Activated CD4-positive, alpha-beta memory T cell treated with anti-CD3 and anti-CD28 coated beads for 36 hours (primary cell): ENCODE measurements around the gene CXCR5. TPM values are rescaled to one million over a fixed set of nuclear protein-coding genes. Genes with fewer than 3 reads are reported as not detected.

Experiments used
- CTCF ChIA-PET: fragments of 350-600 bp; sonication (Branson Sonifier 250); formaldehyde crosslinking; loops from one replicate; lab custom pipeline; 2021; ENCODE audit warnings: antibody characterized with exemption, inconsistent platforms; lab: Charles Lee
- POLR2A ChIA-PET: fragments of 350-600 bp; sonication (Branson Sonifier 250); formaldehyde crosslinking; loops from one replicate; lab custom pipeline; 2021; ENCODE audit warnings: antibody characterized with exemption; lab: Charles Lee
- DNase-seq: peaks from one replicate; pipeline ENCODE4 v3.0.0-alpha.2; 2020
- H3K27ac Mint-ChIP-seq: one replicate; pipeline ENCODE4 v1.8.0; 2021; ENCODE audit warnings: mixed read lengths
- H3K27me3 Mint-ChIP-seq: one replicate; pipeline ENCODE4 v1.8.0; 2021; ENCODE audit warnings: mixed read lengths
- H3K36me3 Mint-ChIP-seq: one replicate; pipeline ENCODE4 v1.8.0; 2021; ENCODE audit warnings: mixed read lengths
- H3K4me1 Mint-ChIP-seq: one replicate; pipeline ENCODE4 v1.8.0; 2021; ENCODE audit warnings: low read depth, mixed read lengths
- H3K4me3 Mint-ChIP-seq: one replicate; pipeline ENCODE4 v1.8.0; 2021; ENCODE audit warnings: mild to moderate bottlenecking, mixed read lengths
- H3K9me3 Mint-ChIP-seq: one replicate; pipeline ENCODE4 v1.8.0; 2021; ENCODE audit warnings: mixed read lengths
- intact Hi-C: fragments of 100-400 bp; cut with micrococcal nuclease; formaldehyde crosslinking; loops from one replicate; pipeline ENCODE4 v1.15.1; 2023
- total RNA-seq, 2 experiments: library from RNA; stranded (reverse); gene quantifications; one replicate each; pipeline ENCODE4 v1.2.3, GENCODE V29; 2021

Gene CXCR5
- total RNA-seq, 2 experiments from 2014 or later = 28.0 to 28.3 TPM

DNA sequence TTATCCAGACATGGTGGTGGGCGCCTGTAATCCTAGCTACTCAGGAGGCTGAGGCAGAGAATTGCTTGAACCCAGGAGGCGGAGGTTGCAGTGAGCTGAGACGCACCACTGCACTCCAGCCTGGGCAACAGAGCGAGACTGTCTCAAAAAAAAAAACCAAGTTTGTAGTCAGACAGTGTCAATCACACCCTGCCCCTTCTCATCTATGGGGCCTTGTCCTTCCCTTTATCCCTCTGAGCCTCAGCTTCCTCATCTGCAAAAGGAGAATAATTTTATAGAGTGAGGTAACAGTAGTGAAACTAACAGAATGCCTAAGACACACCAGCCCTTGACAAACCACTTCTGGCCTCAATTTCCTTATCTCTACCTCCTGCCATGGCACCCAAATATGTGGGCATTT, 31.3 kb downstream of the CXCR5 start:
- no peak for DNase-seq

DNA sequence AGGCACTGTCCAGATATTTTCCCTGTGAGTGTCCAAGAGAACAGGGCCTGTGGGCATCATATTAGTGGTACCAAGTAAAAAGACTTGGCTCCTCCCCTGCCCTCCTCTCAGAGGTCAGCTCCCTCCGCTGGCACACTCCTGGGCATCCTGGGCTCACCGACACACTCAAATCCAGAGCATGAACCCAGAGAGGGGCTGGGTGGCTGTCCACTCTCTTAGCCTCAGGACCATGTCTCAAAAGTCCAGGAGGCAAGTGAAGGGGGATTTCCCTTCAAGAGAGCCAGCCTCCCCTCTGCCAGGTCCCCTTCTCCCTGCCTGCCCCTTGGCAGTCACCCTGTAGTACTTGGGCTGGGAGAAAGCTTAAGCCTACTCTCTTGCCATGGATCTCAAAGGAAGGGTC, 31.7 kb downstream of the CXCR5 start:
- ChIA-PET POLR2A (interaction anchor here (1.9 to 6.4 kb wide), 3 partner anchors 7 to 125 kb away, joined by 6 to 56 read pairs (median 43); partner anchors contain the start of genes BCL9L and DDX6), CTCF (interaction anchor here (0.8 to 15.0 kb wide), 2 partner anchors 15 to 124 kb away, joined by 3 to 311 read pairs; partner anchors contain the start of genes BCL9L and DDX6)
- H3K4me3 Mint-ChIP-seq = no peak overlapping the region
- DNase-seq = no peak
- H3K9me3 Mint-ChIP-seq = no peaks in the 10 kb centered on the region
- intact Hi-C loops = no loop called here
- peaks cover 4% of the 10 kb centered on the region for H3K36me3 Mint-ChIP-seq
- H3K4me1 Mint-ChIP-seq = peaks cover 92% of the 10 kb centered on the region
- H3K27ac Mint-ChIP-seq = peak overlapping the region; percentile 100
- H3K27me3 Mint-ChIP-seq = no peaks in the 10 kb centered on the region

More for the DNA sequence above, 31.3 kb downstream of the CXCR5 start:
- no peaks in the 10 kb centered on the region for H3K9me3 Mint-ChIP-seq
- H3K4me1 Mint-ChIP-seq = peaks cover 88% of the 10 kb centered on the region
- peak overlapping the region; percentile 100 for H3K27ac Mint-ChIP-seq
- intact Hi-C loops = loop anchor here (1.0 kb wide), 1 partner anchor 13 kb away; no protein-coding TSS in a partner anchor
- no peaks in the 10 kb centered on the region for H3K27me3 Mint-ChIP-seq
- CTCF ChIA-PET = interaction anchor here (0.8 to 15.0 kb wide), 2 partner anchors 15 to 123 kb away, joined by 3 to 311 read pairs; partner anchors contain the start of genes BCL9L and DDX6
- POLR2A ChIA-PET = interaction anchor here (1.9 to 6.4 kb wide), 4 partner anchors 8 to 125 kb away, joined by 6 to 56 read pairs (median 40); partner anchors contain the start of genes BCL9L and DDX6
- peaks cover 4% of the 10 kb centered on the region for H3K36me3 Mint-ChIP-seq
- peak overlapping the region; percentile 57 for H3K4me3 Mint-ChIP-seq

DNA sequence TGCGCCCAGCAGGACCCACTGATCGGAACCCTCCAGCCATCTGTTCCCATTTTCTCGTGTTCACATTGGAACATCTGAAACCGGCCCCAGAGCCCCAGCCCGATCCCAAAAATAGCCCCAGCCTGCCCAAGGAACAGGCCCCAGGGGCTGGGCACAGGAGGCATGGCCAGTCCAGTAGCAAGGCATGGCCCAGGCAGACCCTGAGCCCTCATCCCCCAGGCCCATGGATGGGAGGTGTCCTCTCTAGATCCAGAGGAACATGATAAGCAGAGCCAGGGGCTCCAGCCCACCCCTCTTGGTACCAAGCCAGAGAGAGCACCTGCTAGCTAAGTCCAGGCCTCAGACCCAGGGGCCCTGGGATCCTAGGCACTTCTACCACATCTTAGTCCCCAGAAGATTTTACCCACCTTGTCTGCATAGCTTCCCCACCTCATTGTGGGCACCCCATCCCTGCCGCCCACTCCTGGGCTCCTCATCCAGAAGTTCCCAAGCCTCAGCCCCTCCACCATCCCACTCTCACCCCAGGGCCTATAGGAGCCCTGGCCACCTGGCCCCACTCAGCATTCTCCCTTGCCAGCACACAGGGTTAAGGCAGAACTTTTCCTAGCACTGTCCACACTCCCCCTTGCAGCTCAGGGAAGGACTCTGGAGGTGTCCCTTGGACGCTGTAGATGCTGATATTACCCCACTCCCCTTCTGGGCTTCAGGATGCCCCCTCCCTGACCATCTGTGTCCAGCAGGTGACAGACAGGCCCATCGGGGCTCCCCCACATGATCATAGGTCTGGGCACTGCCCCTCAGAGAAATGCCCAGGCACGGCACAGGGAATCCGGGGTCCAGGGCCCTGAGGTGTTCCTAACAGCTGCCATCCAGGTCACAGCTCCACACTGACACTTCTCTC, 32.5 kb downstream of the CXCR5 start:
- Mint-ChIP-seq H3K4me1 (peaks cover 96% of the 10 kb centered on the region), H3K27ac (peak overlapping the region; percentile 100), H3K36me3 (peaks cover 4% of the 10 kb centered on the region), H3K4me3 (no peak overlapping the region), H3K27me3 (no peaks in the 10 kb centered on the region), H3K9me3 (no peaks in the 10 kb centered on the region)
- intact Hi-C loops = no loop called here
- ChIA-PET POLR2A (no interaction called here), CTCF (interaction anchor here (1.0 to 15.0 kb wide), 2 partner anchors 10 to 14 kb away, joined by 3 to 311 read pairs; partner anchors contain the start of gene BCL9L)
- DNase-seq = no peak

DNA sequence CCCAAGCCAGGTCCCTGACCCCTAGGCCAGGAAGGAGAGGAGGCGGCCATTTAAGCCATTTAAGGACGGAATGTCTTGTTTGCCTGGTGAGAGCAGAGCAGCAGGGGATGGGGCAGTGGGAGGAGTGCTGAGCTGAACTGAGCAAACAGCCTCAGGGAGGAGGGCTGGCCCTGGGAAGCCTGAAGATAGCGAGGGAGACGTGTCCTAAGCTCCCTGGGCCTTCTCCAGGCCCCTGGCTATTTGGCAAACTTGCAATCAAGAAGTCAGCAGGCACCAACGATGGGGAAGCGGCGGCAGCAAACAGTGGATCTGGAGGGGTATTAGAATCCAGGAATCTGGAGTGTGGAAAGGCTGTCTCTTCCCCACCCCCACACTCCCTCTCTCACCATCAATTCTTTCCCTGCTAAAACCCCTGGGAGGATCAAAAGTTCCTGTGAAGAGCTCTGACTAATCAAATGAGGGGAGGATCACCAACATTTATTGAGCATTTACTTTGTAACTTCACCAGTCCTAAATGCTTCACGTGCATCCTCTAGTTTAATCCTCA, 33.2 kb downstream of the CXCR5 start:
- no peak for DNase-seq
- ChIA-PET POLR2A (no interaction called here), CTCF (interaction anchor here (1.0 to 15.0 kb wide), 2 partner anchors 10 to 13 kb away, joined by 3 to 311 read pairs; partner anchors contain the start of gene BCL9L)
- H3K9me3 Mint-ChIP-seq = no peaks in the 10 kb centered on the region
- H3K27ac Mint-ChIP-seq = peak overlapping the region; percentile 100
- intact Hi-C loops = no loop called here
- H3K27me3 Mint-ChIP-seq = no peaks in the 10 kb centered on the region
- peak overlapping the region; percentile 92 for H3K4me3 Mint-ChIP-seq
- peaks cover 4% of the 10 kb centered on the region for H3K36me3 Mint-ChIP-seq
- H3K4me1 Mint-ChIP-seq = peaks cover 95% of the 10 kb centered on the region

DNA sequence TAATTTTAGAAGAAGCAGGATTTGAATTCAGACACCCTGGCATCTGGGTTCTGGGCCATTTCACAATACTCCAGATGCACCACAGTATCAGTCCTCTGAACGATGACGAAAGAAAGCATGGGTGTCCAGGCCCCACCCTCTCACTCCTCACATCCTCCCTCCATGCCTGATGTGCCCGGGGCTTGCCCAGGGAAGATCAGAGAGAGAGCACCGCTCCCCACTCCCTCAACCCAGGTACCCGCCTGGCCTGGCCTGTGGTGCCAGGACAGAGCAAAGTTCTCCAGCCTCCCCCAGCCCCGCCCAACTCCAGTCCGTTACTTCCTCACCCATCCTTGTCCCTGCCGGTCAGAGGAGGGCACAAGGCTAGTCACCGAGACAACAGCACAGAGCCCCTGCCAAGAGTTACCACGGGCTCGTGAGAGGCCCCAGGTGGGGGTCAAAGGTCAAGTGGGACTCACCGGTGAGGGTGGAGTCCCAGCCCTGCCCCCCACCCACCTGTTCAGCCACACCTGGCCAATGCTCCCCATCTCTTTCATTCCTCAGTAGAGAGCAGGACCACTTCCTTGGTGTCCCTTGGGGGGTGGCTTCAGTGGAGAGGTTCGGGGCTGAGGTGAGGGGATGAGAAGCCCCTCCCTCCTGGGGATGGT, 33.9 kb downstream of the CXCR5 start:
- H3K36me3 Mint-ChIP-seq = peaks cover 4% of the 10 kb centered on the region
- peak overlapping the region; percentile 92 for H3K4me3 Mint-ChIP-seq
- peaks cover 89% of the 10 kb centered on the region for H3K4me1 Mint-ChIP-seq
- ChIA-PET CTCF (interaction anchor here (15.0 kb wide), 1 partner anchor 13 kb away, joined by 311 read pairs; the partner anchor contains the start of gene BCL9L), POLR2A (no interaction called here)
- peak overlapping the region; percentile 100 for H3K27ac Mint-ChIP-seq
- intact Hi-C loops = no loop called here
- H3K27me3 Mint-ChIP-seq = no peaks in the 10 kb centered on the region
- H3K9me3 Mint-ChIP-seq = no peaks in the 10 kb centered on the region
- DNase-seq = peak; percentile 81

DNA sequence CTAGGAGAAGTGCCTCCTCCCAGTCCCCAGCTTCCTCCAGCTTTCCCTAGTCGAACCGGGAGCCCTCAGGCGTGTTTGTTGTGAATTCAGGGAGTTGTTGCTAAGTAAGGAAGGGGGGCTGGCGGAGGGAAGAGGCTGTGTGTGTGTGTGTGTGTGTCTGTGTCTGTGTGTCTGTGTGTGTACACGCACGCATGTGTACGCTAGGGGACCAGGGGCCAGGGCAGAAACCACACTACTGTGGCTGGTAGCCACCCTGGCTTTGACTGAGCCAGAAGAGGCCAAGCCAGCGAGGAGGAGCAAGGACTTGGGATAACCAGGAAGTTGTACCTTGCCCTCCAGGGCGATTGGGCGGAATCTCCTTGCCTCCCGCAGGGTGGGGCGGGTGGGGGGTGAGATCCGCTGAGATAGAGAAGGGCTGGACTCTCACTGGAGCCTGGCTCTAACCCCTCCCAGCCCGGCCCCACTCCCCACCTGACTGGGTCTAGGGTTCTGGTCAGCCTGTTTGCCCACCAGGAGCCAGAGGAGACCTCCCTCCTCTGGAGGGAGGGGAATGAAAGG, 34.5 kb downstream of the CXCR5 start:
- H3K27me3 Mint-ChIP-seq = no peaks in the 10 kb centered on the region
- peaks cover 4% of the 10 kb centered on the region for H3K36me3 Mint-ChIP-seq
- H3K9me3 Mint-ChIP-seq = no peaks in the 10 kb centered on the region
- intact Hi-C loops = no loop called here
- H3K27ac Mint-ChIP-seq = peak overlapping the region; percentile 100
- peak overlapping the region; percentile 92 for H3K4me3 Mint-ChIP-seq
- peaks cover 89% of the 10 kb centered on the region for H3K4me1 Mint-ChIP-seq
- CTCF ChIA-PET = no interaction called here
- POLR2A ChIA-PET = interaction anchor here (0.7 kb wide), 1 partner anchor 10 kb away, joined by 3 read pairs; no protein-coding TSS in a partner anchor
- peak; percentile 64 for DNase-seq

DNA sequence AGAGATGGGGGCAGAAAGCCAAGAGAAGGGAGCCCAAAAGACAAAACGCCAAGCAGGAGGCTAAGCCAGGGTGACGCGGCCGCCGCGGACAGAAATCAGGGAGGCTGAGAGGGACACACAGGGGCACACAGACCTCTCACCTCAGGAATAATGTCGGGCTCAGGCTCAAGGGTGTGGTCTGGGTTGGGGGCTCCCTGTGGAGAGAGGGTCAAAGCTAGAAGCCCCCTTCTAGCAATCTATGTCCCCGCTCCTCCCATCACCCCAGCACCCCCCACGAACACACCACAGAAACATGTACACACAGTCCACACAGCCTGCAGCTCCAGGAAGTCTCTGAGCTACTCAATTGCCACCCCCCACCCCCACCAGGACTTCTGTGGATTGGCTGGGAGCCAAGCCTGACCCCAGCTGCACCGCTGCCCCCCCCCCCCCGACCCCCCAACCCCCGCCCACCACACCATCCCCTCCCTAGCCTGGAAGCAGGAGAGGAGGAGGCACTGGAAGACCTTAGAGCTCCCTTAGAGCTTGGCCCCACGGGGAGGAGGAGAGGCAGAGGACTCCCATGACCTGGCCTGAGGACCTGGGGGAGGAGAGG, 35.1 kb downstream of the CXCR5 start:
- peaks cover 91% of the 10 kb centered on the region for H3K4me1 Mint-ChIP-seq
- no peaks in the 10 kb centered on the region for H3K27me3 Mint-ChIP-seq
- H3K36me3 Mint-ChIP-seq = peaks cover 4% of the 10 kb centered on the region
- H3K27ac Mint-ChIP-seq = peak overlapping the region; percentile 100
- peak overlapping the region; percentile 92 for H3K4me3 Mint-ChIP-seq
- H3K9me3 Mint-ChIP-seq = no peaks in the 10 kb centered on the region
- ChIA-PET CTCF (no interaction called here), POLR2A (interaction anchor here (0.7 kb wide), 1 partner anchor 9 kb away, joined by 3 read pairs; no protein-coding TSS in a partner anchor)
- intact Hi-C loops = no loop called here
- DNase-seq = no peak

DNA sequence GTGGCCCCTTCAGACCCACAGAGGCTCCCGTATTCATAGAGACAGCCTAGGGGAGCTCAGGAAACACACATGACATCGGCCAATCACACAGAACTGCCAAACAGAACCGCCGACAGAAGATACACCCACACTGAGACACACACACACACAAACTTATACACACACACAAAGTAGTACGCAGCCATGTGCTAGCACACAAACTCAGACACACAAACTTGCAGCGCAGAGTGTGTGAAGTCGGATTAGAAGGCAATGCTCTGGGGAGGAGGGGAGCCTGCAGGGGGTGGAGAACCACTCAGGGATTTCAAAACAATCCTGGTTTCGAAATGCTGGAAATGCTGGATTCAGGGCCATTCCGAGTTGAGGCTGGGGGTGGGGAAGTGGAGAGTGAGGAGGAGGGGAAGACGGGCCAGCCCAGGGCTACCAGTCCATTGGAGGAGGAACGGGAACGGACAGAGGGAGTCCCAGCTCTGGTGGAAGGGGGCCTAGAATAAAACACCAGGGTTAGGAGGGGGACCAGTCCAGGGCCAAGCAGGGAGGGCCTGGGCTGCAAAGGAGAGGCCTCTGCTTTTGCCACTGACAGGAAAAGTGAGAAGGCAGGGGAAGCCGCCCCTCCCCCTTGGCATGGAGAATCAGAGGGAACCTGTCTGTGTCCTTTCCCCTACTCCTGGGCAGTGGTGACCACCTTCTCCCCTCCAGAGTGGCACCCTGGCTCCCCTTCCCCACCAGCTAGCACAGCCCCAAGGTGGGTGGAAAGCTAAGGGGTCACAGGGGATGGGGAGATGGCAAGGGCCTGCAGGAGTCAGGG, 37.6 kb downstream of the CXCR5 start:
- Mint-ChIP-seq H3K27me3 (no peaks in the 10 kb centered on the region), H3K4me1 (peaks cover 70% of the 10 kb centered on the region), H3K4me3 (peak overlapping the region; percentile 63), H3K27ac (peak overlapping the region; percentile 100), H3K36me3 (peaks cover 7% of the 10 kb centered on the region), H3K9me3 (no peaks in the 10 kb centered on the region)
- ChIA-PET CTCF (no interaction called here), POLR2A (interaction anchor here (1.2 to 4.1 kb wide), 2 partner anchors 8 to 38 kb away, joined by 4 to 56 read pairs; partner anchors contain the start of gene CXCR5)
- intact Hi-C loops = no loop called here
- no peak for DNase-seq

DNA sequence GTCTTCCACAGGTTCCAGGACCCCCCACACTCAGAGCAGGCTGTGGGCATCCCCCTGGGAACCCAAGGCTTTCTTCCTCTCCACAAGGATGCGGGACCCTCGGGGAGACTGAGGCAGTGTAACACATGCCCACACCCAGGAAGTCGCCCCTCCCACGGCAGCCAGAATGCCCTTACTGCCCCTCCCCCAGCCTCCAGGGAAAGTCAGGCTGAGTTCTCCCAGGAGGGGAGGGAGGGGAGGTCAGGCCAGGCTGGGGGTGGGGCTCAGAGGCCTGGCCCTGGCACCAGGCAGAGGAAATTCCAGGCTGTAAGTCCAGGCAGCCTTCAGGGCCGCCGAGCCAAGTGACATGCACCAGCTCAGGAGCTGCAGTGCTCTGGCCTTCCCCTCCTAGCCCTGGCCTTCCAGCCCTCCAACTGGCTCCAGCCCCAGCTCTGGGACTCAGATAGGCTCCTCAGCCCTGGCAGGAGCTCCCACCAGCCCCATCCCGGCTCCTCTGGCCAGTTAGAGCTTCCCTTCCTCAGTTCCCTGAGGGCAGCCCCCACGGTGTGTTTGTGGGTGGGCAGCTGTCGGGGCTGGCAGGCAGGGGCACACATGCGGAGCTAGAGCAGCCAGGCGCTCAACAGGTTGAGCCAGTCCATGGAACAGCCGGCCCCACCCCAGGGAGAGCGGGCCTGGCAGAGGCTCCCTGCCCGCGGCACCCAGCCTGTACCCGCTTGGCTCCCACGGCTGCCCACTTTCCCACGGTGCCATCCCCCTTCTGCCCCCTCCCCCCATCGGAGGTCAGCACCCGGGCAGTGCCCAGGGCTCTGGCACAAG, 38.4 kb downstream of the CXCR5 start:
- Mint-ChIP-seq H3K4me1 (peaks cover 70% of the 10 kb centered on the region), H3K27me3 (no peaks in the 10 kb centered on the region), H3K27ac (peak overlapping the region; percentile 100), H3K36me3 (peaks cover 7% of the 10 kb centered on the region), H3K9me3 (no peaks in the 10 kb centered on the region), H3K4me3 (peak overlapping the region; percentile 78)
- CTCF ChIA-PET = interaction anchor here (0.9 to 2.8 kb wide), 4 partner anchors 16 to 233 kb away, joined by 3 to 16 read pairs (median 6); partner anchors contain the start of gene DDX6
- no peak for DNase-seq
- POLR2A ChIA-PET = interaction anchor here (0.8 to 4.1 kb wide), 5 partner anchors 9 to 173 kb away, joined by 3 to 56 read pairs (median 3); partner anchors contain the start of gene CXCR5
- intact Hi-C loops = no loop called here
